HUDEP-2 (cell line): ENCODE data around the gene MRPL33.

Source experiments
- DNase-seq, 76 experiments: peaks; one replicate each; lab custom pipeline; 2025; ENCODE audit not compliant: unreplicated experiment in 76 of 76; lab: John Stamatoyannopoulos, UW

Gene MRPL33

DNA sequence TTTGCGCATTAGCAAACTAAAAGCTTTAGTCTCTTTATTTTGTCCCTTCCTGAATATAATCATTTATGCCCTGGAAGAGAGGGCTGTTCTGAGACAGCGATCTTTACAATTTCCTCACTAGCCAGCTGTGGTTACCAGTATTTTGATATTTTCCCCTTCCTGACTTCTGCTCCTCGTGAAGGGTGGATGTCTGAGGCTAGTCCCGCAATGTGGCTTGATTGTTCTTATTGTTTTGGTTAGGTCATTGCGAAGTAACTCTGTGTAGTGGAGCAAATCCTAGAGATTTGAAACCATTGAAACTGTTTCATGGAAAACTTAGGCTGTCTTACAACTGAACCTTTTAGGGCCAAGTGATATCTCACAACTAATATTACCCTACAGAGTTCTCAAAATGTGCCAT is 2.4 kb downstream of the MRPL33 start:
- no peak for DNase-seq

- no peak for DNase-seq
Measured at GRCh38 chr2:27776097-27776496, 4.6 kb downstream of the MRPL33 start.

DNA sequence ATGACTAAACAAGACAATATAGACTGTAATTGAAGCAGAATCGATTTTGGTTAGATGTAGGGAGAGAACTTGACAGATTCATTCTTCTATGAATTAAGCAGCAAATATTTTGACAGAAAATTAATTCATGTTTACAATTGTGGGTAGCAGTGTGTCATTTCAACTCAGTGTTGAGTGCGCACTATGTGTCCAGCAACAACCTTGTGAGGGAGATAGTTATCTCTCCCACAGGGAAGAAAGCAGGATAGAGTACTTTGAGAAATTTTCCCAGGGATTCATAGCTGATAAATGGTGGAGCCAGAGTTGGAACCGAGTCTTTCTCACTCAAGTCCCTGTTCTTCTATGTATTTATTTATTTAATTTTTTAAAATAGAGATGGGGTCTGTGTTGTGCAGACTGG is 5.2 kb downstream of the MRPL33 start:
- DNase-seq: no peak

GRCh38 chr2:27779417-27780055 is 8.0 kb downstream of the MRPL33 start:
- no peak for DNase-seq

GRCh38 chr2:27781496-27781895 is 10.0 kb downstream of the MRPL33 start:
- DNase-seq: no peak

DNA sequence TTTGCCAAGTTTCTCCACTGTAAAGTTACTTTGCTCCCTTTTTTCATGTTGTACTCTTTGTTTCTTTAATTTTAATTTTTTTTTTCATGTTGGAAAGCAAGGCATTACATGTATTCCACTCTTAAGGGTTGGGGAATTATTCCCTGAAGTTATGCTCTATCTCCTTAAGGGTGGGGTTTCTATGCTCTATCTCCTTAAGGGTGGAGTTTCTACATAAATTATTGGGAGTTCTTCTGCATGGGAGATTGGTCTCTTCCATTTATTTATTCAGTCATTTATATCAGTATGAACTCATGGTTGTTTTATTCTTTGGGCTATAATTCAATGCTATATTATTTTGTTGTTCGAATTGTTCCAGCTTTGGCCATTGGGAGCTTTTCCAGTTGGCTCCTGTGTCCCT is 11.2 kb downstream of the MRPL33 start:
- DNase-seq: no peak

DNA sequence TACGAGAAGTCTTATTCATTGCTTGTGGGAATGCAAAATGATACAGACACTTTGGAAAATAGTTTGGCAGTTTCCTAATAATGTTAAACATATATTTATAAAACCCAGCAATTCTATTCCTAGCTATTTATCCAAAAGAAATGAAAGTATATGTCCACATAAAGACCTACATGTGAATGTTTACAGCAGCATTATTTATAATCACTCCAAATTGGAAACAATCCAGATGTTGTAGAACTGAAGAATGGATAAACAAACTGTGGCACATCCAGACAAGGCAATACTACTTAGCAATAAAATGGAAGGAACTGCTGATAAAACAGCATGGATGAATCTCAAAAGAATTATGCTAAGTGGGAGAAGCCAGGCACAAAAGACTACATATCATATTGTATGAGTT is 19.3 kb downstream of the MRPL33 start:
- no peak for DNase-seq

- DNase-seq: no peak
Measured at GRCh38 chr2:27792759-27793158, 21.2 kb downstream of the MRPL33 start.

- DNase-seq: no peak
Measured at GRCh38 chr2:27795093-27795834, 23.7 kb downstream of the MRPL33 start.

DNA sequence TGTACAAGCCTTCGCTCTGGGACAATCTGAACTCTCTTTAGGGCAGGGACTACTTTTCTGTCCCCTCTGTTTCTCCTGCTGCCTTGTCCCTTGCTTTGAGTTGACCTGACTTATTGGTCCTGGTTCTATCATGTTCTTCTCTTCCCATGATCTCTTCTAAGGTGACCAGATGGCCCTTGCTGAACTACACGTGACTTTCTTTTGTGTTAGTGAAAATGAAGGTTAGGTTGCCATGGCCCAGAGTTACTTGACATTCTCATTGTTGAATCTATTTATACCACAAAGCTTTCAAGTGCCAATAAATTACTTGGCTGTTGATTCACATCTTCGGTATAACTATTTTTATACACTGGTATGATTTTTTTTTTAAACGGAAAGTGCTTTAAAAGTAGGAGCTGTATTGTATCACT is 24.4 kb downstream of the MRPL33 start:
- no peak for DNase-seq

- DNase-seq: no peak
Measured at GRCh38 chr2:27796791-27797765, 25.6 kb downstream of the MRPL33 start.

- no peak for DNase-seq
Measured at GRCh38 chr2:27797841-27798240, 26.3 kb downstream of the MRPL33 start.

DNA sequence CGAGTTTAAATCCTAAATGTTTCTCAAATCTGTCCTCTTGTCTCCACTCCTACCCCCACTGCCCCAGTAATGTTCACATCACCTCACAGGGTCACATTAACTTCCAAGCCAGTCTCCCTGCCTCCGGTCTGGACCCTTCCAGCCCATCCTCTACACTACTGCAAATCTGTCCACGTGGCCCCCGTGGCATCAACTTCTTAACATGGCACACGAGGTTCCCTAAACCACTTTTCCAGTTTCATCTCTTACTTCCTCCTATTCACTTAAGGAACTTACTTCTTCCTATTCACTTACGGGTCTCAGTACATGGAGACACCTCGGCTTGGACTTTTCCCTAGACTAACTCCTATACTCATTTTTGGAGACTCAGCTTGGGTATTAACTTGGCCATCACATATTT is 27.0 kb downstream of the MRPL33 start:
- no peak for DNase-seq

DNA sequence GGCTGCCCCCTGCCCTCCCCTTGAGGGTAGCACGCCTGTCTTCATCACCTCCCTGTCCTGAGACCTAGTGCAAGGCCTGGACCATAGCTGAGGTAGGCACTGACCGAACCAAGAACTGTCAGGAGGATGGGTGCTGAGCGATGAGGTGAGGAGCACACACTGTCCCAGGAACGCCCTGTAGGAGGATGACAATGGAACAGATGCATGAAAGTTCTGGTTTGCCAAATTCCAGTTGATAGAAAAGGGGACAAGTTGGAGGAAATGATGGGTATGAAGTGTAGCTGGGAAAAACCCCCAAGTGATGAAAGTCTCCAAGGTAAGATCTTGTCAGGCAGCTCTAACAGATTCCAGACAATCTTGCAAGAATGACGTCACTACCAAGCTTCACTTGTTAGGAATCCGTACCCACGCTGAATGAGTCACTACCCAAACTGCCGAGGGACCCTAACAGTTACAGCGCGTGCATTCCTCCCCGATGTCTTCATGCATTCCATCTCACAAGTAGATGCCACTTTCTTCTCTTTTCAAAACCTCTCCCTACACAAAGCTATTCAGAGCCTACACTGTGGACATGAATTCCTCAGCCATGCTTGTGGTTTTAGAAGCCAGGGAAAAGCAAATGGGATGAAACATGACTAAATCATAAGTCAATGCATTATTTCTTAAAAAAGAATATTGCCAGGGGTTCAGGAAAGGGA is 27.6 kb downstream of the MRPL33 start:
- DNase-seq: no peak

DNA sequence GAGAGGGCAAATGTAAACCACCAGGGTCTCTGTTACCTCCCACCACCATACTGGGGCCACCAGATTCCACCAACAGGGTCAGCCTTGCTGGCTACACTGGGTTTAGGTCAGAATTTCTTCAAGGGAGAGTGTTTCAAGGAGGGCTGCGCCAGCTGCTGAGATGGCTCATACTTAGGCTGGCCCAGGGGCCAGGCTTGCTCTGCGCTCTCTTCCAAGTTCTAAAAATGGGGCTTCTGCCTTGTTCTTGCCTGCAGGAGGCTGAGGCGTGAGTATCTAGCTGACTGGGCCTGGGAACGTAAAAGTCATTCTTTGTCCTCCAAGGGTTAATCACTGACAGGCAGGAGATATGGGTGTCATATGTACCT is 28.1 kb downstream of the MRPL33 start:
- DNase-seq: no peak

GRCh38 chr2:27800856-27801255 is 29.3 kb downstream of the MRPL33 start:
- DNase-seq: no peak

DNA sequence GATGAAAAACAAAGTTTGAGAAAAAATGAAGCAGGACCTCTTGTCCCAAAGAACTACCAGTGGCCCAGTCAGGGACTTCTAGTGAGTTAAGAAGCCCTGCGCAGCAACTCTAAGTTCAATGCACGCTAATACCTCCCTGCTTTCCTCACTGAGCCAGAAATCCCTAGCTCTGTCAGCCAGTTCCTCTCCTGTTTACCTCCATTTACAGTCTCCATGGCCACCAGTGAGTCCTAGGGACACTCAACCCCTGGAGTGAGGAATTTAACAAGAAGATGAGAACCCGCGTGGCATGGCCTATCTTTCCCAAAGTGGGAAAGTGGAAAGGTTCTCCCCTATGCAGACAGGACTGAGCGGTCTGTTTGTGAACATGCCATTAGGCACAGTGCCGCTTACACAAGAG is 31.0 kb downstream of the MRPL33 start:
- no peak for DNase-seq

GRCh38 chr2:27803046-27803445 is 31.5 kb downstream of the MRPL33 start:
- DNase-seq: no peak

- no peak for DNase-seq
Measured at GRCh38 chr2:27804146-27804545, 32.6 kb downstream of the MRPL33 start.

GRCh38 chr2:27805180-27805579 is 33.7 kb downstream of the MRPL33 start:
- no peak for DNase-seq
